NCI-H748 treated with DMSO at 0.1 percent for 48 hours (cell line): Measurements from ENCODE around the gene IPO8.

ENCODE experiments used
- DNase-seq: peaks from one replicate; lab custom pipeline; 2025; lab: John Stamatoyannopoulos, UW

The IPO8 gene

DNA sequence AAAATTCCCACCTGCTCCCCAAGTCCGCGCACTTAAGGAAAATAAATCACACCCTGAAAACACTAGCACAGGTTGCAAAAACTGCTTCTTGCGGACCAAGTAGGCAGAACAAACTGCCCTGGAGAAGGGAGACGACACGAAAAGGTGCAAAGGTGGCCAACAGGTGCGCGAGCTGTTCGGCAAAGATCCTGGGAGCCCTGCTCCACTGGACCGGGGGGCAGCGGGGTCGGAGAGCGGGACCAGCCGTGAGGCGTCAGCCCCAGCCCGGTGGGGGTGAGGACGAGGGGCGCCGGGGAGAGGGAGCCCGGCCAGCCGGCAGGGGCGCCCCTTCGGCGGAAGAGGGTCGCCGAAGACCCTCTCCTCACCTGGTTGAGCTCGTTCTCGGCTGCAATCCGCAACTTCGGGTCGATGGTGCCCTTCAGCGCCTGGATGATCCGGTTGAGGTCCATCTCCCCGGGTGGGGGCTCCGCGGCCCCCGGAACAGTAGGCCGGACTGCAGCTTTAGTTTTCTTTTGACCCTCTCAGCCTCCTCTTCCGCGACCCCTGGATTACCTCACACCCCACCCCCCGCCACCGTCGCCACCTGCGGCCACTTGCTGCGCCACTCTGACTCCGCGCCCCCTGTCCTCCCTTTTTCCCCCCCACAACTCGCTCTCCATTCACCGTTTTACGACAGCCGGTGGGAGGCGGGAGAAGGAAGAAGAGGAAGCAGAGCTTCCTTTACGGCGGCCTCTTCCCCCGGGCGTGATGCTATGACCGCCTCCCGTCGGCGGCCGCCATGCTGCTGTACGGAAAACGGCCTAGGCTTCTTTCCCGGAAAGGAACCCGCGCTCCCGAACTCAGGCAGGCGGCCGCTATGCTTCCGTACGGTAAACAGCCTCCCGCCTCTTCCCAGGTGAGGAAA lies at the start of gene IPO8:
TSS of gene IPO8 (minus strand) at position 671 of the 904 bp plus-strand sequence. CDS start at position 449, 222 bp downstream.
- peak; percentile 65 for DNase-seq

DNA sequence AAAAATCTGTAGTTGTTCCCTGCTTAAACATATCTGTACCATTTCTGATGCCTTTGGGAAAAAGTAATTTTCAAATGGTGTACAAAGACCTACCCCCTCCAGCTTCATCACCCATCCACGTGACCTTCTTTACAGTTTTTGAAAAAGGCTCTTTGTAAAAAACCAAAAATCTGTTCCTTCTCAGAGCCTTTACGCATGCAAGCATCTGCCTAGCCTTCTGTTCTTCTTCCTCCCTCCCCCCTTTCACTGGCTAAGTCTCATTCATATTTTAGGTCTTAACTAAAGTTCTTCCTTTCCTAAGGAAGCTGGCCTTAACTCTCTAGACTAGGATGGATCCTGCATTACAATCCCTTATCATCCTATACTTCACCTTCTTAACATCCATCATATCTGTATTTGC lies 48.7 kb upstream of the IPO8 start:
- DNase-seq, result no peak

DNA sequence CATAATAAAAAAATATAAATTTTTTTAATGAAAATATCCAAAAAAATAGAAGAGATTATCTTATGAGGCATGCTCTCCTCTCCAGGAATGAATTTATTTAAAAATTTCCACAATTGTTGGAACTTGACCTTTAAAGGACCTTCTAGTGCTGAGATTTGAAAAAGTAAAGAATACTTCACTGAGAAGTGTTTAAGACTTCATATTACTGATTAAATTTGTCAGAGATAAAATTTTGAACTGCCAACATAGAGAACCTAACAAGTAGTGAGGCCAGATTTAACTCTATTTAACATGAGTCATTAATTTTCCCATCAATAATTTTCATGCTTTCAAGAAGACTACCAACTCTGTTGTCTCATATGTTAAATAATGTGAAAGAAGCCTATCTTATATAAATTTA lies 44.6 kb upstream of the IPO8 start:
- no peak for DNase-seq

DNA sequence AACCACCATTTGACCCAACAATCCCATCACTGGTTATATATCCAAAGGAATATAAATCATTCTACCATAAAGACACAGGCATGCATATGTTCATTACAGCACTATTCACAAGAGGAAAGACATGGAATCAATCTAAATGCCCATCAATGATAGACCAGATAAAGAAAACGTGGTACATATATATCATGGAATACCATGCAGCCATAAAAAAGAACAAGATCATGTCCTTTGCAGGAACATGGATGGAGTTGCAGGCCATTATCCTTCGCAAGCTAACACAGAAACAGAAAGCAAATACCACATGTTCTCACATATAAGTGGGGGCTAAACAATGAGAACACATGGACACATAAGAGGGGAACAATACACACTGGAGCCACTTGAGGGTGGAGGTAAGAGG lies 43.4 kb upstream of the IPO8 start:
- DNase-seq, result no peak

- DNase-seq, result no peak
Observed at GRCh38 chr12:30732954-30733637, 37.4 kb upstream of the IPO8 start.

- no peak for DNase-seq
Observed at GRCh38 chr12:30730011-30730410, 34.3 kb upstream of the IPO8 start.

DNA sequence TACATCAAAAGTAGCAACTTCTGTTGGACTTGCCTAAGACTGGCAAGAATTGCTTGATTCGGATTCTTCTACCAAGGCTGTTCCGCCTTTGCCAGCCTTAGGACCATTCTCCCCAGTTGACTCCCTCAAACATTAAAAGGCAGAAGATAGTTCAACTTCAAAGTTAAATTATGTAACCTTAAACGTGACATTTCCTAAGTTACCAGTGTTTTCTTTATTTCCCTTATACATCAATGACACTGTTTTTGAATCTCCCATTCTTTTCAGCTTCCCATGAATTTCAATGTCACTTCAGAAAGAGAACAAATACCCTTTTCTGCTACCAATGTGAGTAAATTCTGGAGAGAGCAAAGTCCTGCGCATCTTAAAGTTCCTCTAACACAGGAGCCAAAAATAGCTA lies 33.9 kb upstream of the IPO8 start:
- no peak for DNase-seq

DNA sequence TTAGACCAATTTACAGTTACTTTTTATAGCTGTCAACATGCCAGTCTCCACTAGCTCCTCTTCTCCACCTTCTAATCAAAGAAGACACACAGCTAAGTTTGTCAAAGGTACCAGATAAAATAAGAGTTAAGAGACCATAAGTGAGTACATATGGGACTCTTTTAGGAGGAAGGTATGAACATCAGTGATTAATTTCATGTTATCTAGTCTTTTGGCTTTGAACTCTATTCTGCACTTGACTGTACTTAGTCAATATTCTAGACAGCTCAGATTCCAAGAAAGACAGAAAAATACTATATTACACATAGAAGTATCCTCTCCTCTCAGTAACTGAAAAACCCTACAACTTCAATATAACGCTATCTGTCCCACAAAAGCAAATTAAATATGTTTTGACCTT lies 31.0 kb upstream of the IPO8 start:
- DNase-seq, result no peak

DNA sequence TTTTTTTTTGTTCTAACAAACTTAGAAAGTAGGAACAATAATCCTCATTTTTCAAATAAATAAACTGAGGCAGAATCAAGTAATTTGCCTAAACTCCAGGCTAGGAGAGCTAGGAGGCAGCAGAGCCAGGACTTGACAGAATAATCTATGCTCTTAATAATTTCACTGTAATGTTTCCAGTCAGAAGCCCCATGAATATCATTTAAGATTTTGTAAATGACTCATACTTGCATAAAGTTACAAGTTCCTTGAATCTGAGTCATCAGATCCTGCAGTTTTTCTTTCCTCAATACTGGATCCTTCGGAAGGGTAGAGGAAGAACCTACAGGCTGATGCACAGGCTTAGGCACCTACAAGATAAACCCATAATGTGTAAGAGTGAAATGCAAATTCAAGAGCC lies 30.1 kb upstream of the IPO8 start:
- no peak for DNase-seq

DNA sequence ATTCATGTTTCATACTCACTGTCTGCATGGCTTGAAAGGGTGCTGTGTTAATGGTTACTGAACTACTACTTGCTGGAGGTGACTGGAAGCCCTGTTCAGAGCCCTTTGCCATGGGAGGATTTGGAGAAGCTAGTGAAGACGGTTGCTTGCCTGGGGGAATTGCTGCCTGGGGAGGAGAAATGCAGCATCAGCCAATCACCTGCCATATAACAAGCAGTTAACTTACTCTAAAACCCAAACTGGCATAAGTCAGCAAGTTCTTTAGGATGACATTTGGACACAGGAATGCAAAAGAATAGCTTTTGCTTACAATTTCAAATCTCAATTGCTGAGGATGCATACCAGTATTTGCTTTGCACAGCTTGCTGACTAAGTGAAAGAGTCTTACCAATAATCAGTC lies 23.4 kb upstream of the IPO8 start:
- no peak for DNase-seq

DNA sequence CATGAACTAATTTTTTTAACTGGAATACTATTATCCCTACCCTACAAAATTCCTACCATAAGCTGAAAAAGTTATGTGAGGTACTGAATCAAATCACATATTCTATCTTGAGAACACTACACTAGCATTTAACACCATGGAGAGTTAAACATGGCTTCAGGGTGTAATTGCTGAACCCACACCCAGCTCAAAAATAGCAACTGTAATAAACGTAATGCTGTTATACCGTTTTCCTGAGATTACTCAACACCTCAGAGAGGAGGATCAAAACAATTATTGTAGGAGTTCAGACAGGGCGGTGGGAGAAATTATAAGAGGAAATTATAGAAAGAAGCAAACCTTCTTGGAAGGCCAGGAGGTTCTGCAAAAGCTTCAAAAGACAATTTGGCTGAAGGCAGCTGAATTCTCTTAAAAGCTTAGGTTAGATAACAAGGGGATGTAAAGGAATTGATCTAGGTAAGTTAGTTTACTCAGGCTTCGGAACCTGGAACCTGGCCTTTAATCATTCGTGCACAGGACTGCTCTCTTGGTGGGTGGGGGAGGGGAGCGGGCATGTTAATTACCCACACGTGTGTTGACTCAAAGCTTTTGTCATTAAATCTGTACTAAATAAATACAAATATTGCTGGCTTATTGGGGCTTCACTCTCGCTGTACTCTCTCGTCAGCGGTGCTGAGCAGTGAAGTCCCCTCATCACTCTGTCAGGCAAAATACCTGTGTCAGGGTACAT lies 12.1 kb upstream of the IPO8 start:
- no peak for DNase-seq

GRCh38 chr12:30706476-30706875 lies 10.8 kb upstream of the IPO8 start:
- DNase-seq, result peak; percentile 57

DNA sequence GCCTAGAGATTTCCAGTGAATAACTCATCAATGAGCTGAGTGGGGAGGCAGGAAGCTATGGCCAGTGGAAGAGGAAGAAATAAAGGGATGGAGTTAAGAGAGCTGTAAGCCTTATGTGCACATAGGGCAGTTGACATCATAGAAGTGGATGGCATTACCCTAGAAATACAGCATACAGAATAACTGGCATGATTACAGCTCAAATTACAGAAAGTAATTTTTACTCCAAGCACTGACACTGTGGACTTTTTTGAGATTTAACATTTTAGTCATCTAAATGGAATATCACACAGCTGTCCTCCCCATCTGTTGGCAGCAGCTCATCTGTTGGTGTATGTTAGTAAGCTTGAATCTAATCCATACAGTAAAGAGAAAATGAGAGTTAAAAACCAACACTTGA lies 5.4 kb upstream of the IPO8 start:
- no peak for DNase-seq

GRCh38 chr12:30700216-30700900 lies 4.7 kb upstream of the IPO8 start:
- no peak for DNase-seq

- no peak for DNase-seq
Observed at GRCh38 chr12:30698346-30698745, 2.7 kb upstream of the IPO8 start.

DNA sequence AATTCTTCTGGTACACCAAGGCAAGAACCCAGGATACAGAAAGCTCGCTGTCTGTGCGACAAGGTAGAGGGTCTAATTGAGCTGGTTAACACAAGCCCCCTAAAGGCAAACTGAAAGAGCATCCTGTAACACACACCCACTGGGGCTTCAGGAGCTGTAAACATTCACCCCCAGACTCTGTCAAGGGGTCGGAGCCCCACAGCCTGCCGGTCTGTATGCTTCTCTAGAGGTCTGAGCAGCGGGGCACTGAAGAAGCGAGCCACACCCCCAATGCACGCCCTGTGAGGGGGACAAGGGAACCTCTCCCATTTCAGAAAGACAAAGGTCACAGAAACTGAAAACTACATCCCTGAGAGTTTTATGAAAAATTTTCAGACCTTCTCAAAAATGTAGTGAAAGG lies 1.3 kb upstream of the IPO8 start:
- DNase-seq, result no peak

DNA sequence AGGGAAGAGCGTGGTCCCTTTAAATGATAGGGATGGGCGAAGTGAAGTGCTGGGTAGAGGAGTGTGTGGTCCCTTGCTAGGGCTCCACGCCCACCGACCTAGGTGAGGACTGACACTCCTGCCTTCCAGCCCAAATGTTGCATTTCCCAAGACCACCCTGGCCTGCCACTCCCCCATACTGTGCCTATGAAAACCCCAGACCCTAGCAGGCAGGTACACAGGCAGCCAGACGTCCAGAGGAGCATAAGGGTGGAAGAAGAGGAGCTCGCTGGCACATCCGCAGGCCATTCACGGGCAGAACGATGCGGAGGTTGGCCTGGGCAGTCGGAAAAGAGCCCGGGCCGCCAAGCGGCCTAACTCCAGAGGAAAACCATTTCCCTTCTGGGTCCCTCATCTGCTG lies 817 bp upstream of the IPO8 start:
- DNase-seq, result no peak

DNA sequence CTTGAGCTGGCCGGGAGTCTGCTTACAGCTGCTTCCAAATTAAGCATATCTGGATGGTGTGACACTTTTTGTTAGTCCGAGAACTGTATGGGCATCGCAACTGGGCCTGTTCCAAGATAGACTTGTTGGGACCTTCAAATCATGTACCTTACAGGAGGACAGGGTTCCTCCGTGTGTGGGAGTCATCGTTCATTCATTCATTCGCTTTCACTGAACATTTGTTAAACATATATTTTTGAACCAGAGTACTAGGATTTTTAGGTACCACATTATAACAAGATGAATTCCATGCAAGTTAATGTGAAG lies 387 bp upstream of the IPO8 start:
- DNase-seq, result no peak

- peak; percentile 22 for DNase-seq
Observed at GRCh38 chr12:30694412-30695198, 1.1 kb downstream of the IPO8 start.

DNA sequence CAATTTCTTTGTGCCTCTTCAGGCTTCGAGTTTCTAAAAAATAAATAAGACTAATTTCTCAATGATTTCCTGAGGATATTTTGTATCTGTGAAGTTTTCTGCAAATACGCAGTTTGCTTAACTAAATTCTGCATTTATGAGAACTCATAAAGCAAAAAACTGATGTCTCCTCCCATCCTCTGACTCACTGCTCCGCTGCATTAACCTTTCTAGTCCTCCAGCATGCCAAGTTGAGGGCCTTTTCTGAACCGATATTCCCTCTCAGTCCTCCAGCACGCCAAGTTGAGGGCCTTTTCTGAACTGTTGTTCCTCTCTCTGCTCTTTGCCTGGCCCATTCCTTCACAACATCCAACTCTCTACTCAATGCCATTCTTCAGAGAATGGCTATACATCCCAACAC lies 3.2 kb downstream of the IPO8 start:
- DNase-seq, result no peak

- no peak for DNase-seq
Observed at GRCh38 chr12:30691122-30691879, 4.4 kb downstream of the IPO8 start.
